GM12801 (cell line): ENCODE measurements around the gene HDX.

Experiments used
- TF ChIP-seq, protein P1 (sequence below): IDR thresholded peaks from one replicate; pipeline ENCODE4 v1.5.1; 2011; ENCODE audit warnings: control low read depth; ENCODE audit not compliant: insufficient read length; ENCODE audit errors: extremely low read depth

HDX gene

DNA sequence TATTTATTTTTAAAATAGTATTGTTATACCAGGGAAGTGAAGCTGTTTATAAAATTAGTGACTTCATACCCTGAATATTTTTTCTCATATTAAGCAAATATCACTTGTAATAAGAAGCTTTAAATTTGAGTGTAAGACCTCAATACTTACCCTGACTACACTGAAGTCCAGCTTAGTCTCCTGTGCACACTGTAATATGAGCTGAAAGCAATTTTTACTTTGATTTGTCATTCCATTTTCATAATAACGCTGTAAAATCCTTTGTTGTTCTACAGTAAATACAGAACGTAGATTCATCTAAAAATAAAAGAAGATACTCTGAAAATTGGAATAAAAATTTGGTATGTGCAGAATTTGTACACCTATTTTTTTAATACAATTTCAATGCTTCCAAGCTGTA is 27.2 kb downstream of the HDX start:
- TF ChIP-seq, protein P1, sequence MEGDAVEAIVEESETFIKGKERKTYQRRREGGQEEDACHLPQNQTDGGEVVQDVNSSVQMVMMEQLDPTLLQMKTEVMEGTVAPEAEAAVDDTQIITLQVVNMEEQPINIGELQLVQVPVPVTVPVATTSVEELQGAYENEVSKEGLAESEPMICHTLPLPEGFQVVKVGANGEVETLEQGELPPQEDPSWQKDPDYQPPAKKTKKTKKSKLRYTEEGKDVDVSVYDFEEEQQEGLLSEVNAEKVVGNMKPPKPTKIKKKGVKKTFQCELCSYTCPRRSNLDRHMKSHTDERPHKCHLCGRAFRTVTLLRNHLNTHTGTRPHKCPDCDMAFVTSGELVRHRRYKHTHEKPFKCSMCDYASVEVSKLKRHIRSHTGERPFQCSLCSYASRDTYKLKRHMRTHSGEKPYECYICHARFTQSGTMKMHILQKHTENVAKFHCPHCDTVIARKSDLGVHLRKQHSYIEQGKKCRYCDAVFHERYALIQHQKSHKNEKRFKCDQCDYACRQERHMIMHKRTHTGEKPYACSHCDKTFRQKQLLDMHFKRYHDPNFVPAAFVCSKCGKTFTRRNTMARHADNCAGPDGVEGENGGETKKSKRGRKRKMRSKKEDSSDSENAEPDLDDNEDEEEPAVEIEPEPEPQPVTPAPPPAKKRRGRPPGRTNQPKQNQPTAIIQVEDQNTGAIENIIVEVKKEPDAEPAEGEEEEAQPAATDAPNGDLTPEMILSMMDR, result no peak

DNA sequence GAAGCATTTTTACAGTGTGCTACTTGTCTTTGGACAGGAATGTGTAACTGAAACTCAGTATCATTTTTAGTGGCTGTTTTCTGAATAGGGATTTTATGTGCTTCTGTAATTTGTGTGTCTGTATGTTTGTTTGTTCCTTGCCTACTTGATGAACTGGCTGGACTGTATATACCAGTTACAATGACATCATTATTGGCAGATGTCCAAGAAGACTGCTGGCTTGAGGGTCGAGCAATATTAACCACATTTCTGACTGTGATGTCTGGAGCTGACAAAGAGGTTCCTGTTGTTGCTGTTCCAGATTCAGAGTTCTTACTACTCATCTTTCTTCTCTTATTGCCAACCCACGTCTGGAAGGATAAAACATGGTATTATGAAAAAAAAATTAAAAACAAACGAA is 33.0 kb downstream of the HDX start:
- TF ChIP-seq, protein P1, result no peak

DNA sequence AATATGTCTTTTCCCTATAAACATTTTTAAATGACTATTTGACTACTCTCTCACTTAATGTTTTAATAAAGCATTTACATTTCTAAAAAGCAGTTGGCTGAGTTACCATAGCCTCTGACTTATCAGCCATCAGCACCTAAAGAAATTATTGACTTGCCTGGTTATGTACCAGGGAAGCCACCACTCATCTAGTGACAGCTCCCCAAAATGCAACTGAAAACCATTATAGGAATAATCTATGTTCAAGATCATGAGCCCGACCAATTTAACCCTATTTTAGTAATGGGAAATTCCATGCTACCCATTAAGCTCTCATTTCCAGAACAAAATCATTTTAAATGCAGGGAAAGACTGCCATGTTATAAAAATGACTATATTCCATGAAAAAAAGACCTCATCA is 34.4 kb downstream of the HDX start:
- TF ChIP-seq, protein P1, result no peak

DNA sequence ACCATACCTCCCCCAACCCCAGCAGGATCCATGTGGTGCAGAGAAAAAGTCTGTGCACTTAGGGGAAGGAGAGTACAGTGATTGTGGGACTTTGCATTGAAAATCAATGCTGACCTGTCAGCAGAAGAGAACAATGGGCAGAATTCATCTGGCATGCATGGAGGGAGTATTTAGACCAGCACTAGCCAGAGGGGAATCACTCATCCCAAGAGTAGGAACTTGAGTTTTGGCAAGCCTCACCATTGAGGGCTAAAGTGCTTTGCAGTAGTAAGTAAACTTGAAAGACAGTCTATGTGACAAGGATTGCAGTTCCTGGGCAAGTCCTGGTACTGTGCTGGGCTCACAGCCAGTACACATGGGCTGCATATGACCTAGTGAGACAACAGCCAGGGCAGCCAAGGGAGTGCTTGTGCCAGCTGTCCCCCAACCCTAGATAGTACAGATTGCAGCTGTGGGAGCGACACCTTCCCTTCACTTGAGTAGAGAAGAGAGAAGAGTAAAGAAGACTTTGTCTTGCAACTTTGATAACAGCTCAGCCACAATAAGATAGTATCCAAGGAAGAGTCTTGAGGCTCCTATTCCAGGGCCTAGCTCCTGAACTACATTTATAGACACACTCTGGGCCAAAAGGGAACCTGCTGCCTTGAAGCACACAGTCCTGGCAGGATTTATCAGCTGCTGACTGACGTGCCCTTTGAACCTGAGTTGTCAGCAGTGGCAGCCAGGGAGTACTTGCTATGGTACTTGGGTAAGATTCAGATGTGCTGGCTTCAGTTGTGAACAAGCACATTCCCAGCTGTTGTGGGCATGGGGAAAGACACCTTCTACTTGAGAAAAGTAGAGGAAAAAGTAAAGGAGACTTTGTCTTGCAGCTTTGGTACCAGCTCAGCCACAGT is 48.7 kb downstream of the HDX start:
- TF ChIP-seq, protein P1, result no peak

DNA sequence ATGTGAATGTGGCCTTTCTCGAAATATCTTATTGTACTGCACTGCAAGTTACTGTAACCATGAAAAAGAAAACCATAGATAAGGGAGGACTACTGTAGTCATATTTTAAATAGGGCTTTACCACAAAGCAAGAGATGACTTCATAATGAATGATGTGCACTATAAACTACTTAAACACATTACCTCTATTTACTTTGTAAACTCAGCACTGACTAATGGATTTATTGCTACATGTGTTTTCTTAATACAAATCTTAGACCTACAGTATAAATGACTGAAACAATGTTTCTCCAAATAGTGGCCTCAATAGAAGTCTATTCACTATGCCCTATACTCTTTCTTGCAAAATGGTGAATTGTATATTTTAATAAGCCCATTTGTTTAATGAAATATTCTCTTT is 61.1 kb downstream of the HDX start:
- TF ChIP-seq, protein P1, result no peak

DNA sequence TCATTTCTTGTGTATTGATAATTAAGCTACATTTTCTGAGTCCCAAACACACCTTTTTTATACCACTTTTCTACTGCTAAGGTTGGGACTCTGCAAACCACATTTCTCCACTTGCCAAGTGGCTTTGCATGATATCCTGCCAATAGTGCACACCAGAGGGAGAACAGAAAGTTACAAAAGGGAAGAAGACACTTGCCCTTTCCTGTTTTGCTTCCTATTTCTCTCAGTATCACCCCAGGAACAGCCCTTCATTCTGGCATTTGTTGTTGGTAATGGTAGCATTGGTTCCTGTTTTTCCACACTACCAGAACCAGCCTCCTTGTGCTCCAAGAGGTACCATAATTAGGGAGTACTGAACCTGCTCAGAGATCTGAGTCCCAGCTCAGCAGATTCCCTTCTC is 87.1 kb downstream of the HDX start:
- TF ChIP-seq, protein P1, result no peak

DNA sequence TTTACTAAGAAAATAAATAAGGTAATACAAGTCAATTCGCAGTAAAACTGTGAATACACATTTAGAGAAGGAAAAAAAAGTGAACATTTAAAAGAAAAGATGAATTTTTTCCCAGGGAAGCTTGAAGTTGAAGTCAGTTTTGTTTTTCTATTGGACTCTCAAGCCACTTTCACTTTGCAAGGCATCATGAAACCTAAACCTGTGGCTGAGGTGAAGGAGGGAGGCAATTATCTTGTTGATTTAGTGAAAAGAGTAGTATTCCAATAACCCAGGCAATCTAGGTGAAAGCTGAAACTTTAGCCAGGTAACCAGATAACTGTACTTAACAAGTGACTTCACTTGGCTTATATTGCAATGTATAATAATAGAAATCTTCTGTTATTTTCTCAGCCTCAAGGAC is 138.6 kb downstream of the HDX start:
- TF ChIP-seq, protein P1, result no peak

DNA sequence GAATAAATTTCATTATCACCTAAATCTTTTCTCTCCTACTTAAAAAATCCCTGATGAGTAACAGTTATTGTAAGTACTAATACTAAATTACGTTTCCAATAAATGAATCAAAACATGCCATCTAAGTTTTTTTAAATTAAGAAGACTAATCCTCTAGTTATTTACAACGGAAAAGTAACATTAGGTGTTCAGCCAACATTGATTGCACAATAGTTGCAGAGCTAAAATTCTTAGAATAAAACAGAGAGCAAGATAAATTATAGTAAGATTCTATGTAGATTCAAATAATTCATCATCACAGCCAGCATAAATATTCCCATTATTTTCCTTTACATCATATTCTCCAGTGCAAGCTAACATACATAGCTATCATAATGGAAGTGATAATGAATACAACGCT is 139.2 kb downstream of the HDX start:
- TF ChIP-seq, protein P1, result no peak
